H1 (cell line): ENCODE data around the gene CEP76. TPM values are rescaled to one million over a fixed set of nuclear protein-coding genes. Genes with fewer than 3 reads are reported as not detected.

Experiments used
- BRCA1 ChIP-seq: IDR thresholded peaks from 2 replicates; pipeline ENCODE4 v1.6.1; 2012; ENCODE audit warnings: low read depth, low read length, improper control_type of control experiment
- KDM1A ChIP-seq: fragments of 200-600, 300-600 bp; sonication (generic); IDR thresholded peaks from 2 replicates; pipeline ENCODE4 v1.7.1; 2016; ENCODE audit warnings: mild to moderate bottlenecking, low read length, borderline replicate concordance
- NRF1 ChIP-seq: IDR thresholded peaks from 2 replicates; pipeline ENCODE4 v1.6.1; 2011; ENCODE audit warnings: mild to moderate bottlenecking, low read depth, low read length, improper control_type of control experiment
- PHF8 ChIP-seq: fragments of 200-600 bp; sonication (generic); conservative IDR thresholded peaks from 2 replicates; pipeline ENCODE4 v1.7.1; 2012; ENCODE audit warnings: low read depth, mild to moderate bottlenecking, inconsistent platforms, low read length, moderate library complexity
- RBBP5 ChIP-seq: IDR thresholded peaks from 2 replicates; pipeline ENCODE4 v1.7.1; 2012; ENCODE audit warnings: low read depth, mild to moderate bottlenecking, inconsistent platforms, low read length, moderate library complexity, borderline replicate concordance
- RXRA ChIP-seq: IDR thresholded peaks from 2 replicates; pipeline ENCODE4 v1.6.1; 2011; ENCODE audit warnings: low read depth, mild to moderate bottlenecking, low read length, moderate library complexity; ENCODE audit not compliant: insufficient read depth
- SUZ12 ChIP-seq: fragments of 200-600 bp; sonication (generic); IDR thresholded peaks from 2 replicates; pipeline ENCODE4 v1.6.1; 2012; ENCODE audit warnings: mild to moderate bottlenecking, inconsistent platforms, low read length, moderate library complexity, mixed read lengths
- TBP ChIP-seq: IDR thresholded peaks from 2 replicates; pipeline ENCODE4 v1.6.1; 2011; ENCODE audit warnings: low read depth, low read length, improper control_type of control experiment
- TCF12 ChIP-seq: IDR thresholded peaks from 2 replicates; pipeline ENCODE4 v1.6.1; 2011; ENCODE audit warnings: low read depth, mild to moderate bottlenecking, low read length
- polyA plus RNA-seq, 7 experiments: library from polyadenylated mRNA; depleted of rRNA in 3 of 7; stranded (reverse) in 5 of 7; unstranded in 2 of 7; fragments of >200 nt in 5 of 7; fragments of 200-250 nt in 2 of 7; gene quantifications; 1 replicate in 5 of 7; 2 replicates in 1 of 7; 4 replicates in 1 of 7; pipeline versions ENCODE4 v1.2.1 to v1.2.3, GENCODE V29; 2011 to 2013; ENCODE audit warnings: missing spikeins in 2 of 7, mixed read lengths in 2 of 7
- total RNA-seq: library from RNA; stranded (reverse); fragmentation: NEBNext Ultra II Directional; extraction: Animal tissue kit (Norgen Biotek cat#: 25700); gene quantifications from 2 replicates; pipeline ENCODE4 v1.2.1, GENCODE V29; 2021
- TF ChIP-seq, protein P1 (sequence below): fragments of 300-600 bp; sonication (generic); IDR thresholded peaks from 2 replicates; pipeline ENCODE4 v1.7.1; 2012; ENCODE audit warnings: low read length, moderate library complexity, mild to moderate bottlenecking, inconsistent platforms; ENCODE audit not compliant: insufficient replicate concordance

The CEP76 gene
- total and polyA plus RNA-seq, 2 of the 8 experiments (the other 6 are each of a cell fraction or from before 2014, with no cell fraction given) = 9.0 to 18.1 TPM

DNA sequence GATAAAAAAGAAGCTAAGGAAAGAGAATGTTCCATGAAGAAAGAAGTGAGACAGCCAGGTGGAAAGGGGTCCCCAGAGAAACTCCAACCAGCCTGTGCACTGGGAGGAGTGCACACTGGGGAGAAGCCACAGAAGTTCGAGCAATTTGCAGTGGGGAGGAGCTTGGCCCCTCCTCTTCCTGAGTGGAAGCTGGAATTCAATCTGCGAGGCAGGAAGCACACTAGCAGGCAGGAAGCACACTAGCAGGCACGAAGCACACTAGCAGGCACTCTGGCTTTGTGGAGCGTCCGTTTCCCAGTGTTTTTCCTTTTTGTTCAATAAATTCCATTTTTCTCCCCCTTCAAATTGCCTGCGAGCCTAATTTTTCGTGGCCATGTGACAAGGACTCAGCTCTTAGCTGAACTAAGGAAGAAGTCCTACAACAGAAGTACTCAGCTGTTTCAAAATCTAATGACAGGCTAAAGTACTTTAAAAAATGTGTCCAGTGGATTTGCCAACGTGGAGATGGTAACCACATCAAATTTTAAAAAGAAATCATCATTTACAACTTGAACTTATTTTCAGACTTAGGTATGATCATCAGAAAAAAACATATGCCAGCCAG is 23.2 kb downstream of the CEP76 start (continued):
- TF ChIP-seq, protein P1, sequence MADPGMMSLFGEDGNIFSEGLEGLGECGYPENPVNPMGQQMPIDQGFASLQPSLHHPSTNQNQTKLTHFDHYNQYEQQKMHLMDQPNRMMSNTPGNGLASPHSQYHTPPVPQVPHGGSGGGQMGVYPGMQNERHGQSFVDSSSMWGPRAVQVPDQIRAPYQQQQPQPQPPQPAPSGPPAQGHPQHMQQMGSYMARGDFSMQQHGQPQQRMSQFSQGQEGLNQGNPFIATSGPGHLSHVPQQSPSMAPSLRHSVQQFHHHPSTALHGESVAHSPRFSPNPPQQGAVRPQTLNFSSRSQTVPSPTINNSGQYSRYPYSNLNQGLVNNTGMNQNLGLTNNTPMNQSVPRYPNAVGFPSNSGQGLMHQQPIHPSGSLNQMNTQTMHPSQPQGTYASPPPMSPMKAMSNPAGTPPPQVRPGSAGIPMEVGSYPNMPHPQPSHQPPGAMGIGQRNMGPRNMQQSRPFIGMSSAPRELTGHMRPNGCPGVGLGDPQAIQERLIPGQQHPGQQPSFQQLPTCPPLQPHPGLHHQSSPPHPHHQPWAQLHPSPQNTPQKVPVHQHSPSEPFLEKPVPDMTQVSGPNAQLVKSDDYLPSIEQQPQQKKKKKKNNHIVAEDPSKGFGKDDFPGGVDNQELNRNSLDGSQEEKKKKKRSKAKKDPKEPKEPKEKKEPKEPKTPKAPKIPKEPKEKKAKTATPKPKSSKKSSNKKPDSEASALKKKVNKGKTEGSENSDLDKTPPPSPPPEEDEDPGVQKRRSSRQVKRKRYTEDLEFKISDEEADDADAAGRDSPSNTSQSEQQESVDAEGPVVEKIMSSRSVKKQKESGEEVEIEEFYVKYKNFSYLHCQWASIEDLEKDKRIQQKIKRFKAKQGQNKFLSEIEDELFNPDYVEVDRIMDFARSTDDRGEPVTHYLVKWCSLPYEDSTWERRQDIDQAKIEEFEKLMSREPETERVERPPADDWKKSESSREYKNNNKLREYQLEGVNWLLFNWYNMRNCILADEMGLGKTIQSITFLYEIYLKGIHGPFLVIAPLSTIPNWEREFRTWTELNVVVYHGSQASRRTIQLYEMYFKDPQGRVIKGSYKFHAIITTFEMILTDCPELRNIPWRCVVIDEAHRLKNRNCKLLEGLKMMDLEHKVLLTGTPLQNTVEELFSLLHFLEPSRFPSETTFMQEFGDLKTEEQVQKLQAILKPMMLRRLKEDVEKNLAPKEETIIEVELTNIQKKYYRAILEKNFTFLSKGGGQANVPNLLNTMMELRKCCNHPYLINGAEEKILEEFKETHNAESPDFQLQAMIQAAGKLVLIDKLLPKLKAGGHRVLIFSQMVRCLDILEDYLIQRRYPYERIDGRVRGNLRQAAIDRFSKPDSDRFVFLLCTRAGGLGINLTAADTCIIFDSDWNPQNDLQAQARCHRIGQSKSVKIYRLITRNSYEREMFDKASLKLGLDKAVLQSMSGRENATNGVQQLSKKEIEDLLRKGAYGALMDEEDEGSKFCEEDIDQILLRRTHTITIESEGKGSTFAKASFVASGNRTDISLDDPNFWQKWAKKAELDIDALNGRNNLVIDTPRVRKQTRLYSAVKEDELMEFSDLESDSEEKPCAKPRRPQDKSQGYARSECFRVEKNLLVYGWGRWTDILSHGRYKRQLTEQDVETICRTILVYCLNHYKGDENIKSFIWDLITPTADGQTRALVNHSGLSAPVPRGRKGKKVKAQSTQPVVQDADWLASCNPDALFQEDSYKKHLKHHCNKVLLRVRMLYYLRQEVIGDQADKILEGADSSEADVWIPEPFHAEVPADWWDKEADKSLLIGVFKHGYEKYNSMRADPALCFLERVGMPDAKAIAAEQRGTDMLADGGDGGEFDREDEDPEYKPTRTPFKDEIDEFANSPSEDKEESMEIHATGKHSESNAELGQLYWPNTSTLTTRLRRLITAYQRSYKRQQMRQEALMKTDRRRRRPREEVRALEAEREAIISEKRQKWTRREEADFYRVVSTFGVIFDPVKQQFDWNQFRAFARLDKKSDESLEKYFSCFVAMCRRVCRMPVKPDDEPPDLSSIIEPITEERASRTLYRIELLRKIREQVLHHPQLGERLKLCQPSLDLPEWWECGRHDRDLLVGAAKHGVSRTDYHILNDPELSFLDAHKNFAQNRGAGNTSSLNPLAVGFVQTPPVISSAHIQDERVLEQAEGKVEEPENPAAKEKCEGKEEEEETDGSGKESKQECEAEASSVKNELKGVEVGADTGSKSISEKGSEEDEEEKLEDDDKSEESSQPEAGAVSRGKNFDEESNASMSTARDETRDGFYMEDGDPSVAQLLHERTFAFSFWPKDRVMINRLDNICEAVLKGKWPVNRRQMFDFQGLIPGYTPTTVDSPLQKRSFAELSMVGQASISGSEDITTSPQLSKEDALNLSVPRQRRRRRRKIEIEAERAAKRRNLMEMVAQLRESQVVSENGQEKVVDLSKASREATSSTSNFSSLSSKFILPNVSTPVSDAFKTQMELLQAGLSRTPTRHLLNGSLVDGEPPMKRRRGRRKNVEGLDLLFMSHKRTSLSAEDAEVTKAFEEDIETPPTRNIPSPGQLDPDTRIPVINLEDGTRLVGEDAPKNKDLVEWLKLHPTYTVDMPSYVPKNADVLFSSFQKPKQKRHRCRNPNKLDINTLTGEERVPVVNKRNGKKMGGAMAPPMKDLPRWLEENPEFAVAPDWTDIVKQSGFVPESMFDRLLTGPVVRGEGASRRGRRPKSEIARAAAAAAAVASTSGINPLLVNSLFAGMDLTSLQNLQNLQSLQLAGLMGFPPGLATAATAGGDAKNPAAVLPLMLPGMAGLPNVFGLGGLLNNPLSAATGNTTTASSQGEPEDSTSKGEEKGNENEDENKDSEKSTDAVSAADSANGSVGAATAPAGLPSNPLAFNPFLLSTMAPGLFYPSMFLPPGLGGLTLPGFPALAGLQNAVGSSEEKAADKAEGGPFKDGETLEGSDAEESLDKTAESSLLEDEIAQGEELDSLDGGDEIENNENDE = no peak
- TF ChIP-seq SUZ12 (no peak), RXRA (no peak), BRCA1 (no peak), PHF8 (no peak), NRF1 (no peak), RBBP5 (no peak), TCF12 (no peak), KDM1A (no peak), TBP (no peak)
